PC-9 (cell line): ENCODE data around the gene OR2T29. TPM values are rescaled to one million over a fixed set of nuclear protein-coding genes. Genes with fewer than 3 reads are reported as not detected.

Experiments
- BruUV-seq: library from RNA; stranded (reverse); fragments of 400-500 nt; replicated peaks from 2 replicates; lab custom pipeline; 2021; lab: Mats Ljungman, UMichigan
- CTCF ChIA-PET: fragments of 300-600 bp; sonication (Branson Sonifier 250); formaldehyde crosslinking; loops from one replicate; lab custom pipeline; 2022; ENCODE audit warnings: antibody characterized with exemption; lab: Charles Lee
- POLR2A ChIA-PET: fragments of 300-600 bp; sonication (Branson Sonifier 250); formaldehyde crosslinking; loops from one replicate; lab custom pipeline; 2022; ENCODE audit warnings: antibody characterized with exemption; ENCODE audit not compliant: unreplicated experiment; lab: Charles Lee
- DNase-seq, 2 experiments: peaks; one replicate each; pipeline versions ENCODE4 v3.0.0 to v3.0.0-alpha.2; 2015 to 2022; ENCODE audit warnings: mixed read lengths in 1 of 2
- H2AFZ ChIP-seq: fragments of 200-600 bp; sonication (generic); 2 replicates; pipeline ENCODE4 v1.8.1; 2017; ENCODE audit warnings: antibody characterized with exemption
- H3F3A ChIP-seq: fragments of 200-600 bp; sonication (generic); 2 replicates; pipeline ENCODE4 v1.8.1; 2017; ENCODE audit warnings: antibody characterized with exemption, mild to moderate bottlenecking, low read depth; ENCODE audit not compliant: insufficient read depth
- H3K27ac ChIP-seq: fragments of 200-600 bp; sonication (generic); 2 replicates; pipeline ENCODE4 v1.6.1; 2016; ENCODE audit warnings: mixed run types
- H3K27me3 ChIP-seq: fragments of 200-600 bp; sonication (generic); 2 replicates; pipeline ENCODE4 v1.6.1; 2016; ENCODE audit warnings: low read depth, mixed run types; ENCODE audit not compliant: insufficient read depth
- H3K36me3 ChIP-seq: fragments of 200-600 bp; sonication (generic); 2 replicates; pipeline ENCODE4 v1.6.1; 2016; ENCODE audit warnings: low read depth, mixed run types
- H3K4me1 ChIP-seq: fragments of 200-600 bp; sonication (generic); replicated peaks from 2 replicates; pipeline ENCODE4 v1.6.1; 2016; ENCODE audit warnings: mixed run types; ENCODE audit not compliant: insufficient read depth
- H3K4me2 ChIP-seq: fragments of 200-600 bp; sonication (generic); 2 replicates; pipeline ENCODE4 v1.6.1; 2017; ENCODE audit warnings: mixed run types
- H3K4me3 ChIP-seq: fragments of 200-600 bp; sonication (generic); 2 replicates; pipeline ENCODE4 v1.6.1; 2016; ENCODE audit warnings: mixed run types
- H3K79me2 ChIP-seq: fragments of 200-600 bp; sonication (generic); 2 replicates; pipeline ENCODE4 v1.6.1; 2017; ENCODE audit warnings: low read depth, mixed run types
- H3K9me2 ChIP-seq: fragments of 200-600 bp; sonication (generic); 2 replicates; pipeline ENCODE4 v1.8.1; 2017; ENCODE audit warnings: mild to moderate bottlenecking; ENCODE audit not compliant: insufficient read depth
- H3K9me3 ChIP-seq: fragments of 200-600 bp; sonication (generic); 2 replicates; pipeline ENCODE4 v1.8.1; 2016; ENCODE audit warnings: low read depth; ENCODE audit not compliant: insufficient read depth
- H4K20me1 ChIP-seq: fragments of 200-600 bp; sonication (generic); 2 replicates; pipeline ENCODE4 v1.8.1; 2017; ENCODE audit not compliant: insufficient read depth
- EZH2 ChIP-seq: fragments of 200-600 bp; sonication (generic); IDR thresholded peaks from 2 replicates; pipeline ENCODE4 v1.8.0; 2017; ENCODE audit warnings: antibody characterized with exemption, low read depth
- intact Hi-C: fragments of 100-400 bp; cut with micrococcal nuclease; formaldehyde crosslinking; loops from one replicate; pipeline ENCODE4 v1.10.0; 2022; ENCODE audit not compliant: unreplicated experiment
- total RNA-seq: library from RNA; stranded (reverse); gene quantifications from 2 replicates; pipeline ENCODE4 v1.2.3, GENCODE V29; 2021
- TF ChIP-seq, protein P1 (sequence below): fragments of 200-600 bp; sonication (generic); conservative IDR thresholded peaks from 2 replicates; pipeline ENCODE4 v1.6.1; 2017; ENCODE audit warnings: mixed run types, antibody characterized with exemption, mild to moderate bottlenecking, moderate library complexity

OR2T29 gene
- total RNA-seq, 1 experiment from 2014 or later, result not detected

DNA sequence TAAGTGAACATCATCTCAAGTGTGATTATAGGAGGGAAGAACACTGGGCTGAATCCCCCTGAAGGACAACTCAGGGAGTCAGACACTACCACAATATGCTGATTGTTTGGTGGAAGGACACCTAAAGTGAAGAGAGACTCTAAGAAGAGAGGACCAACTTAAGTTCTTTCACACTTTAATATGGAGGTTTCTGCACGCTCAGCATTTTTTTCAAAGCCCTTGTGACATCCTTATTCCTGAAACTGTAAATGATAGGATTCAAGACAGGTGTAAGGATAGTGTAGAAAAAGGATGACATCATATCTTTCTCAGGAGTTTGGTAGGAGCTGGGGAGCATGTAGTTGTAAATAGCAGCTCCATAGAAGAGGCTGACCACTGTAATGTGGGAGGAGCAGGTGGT, 30.1 kb upstream of the OR2T29 start:
- H3K79me2 ChIP-seq, result no peaks in the 10 kb centered on the region
- H3K36me3 ChIP-seq, result no peaks in the 10 kb centered on the region
- no peaks in the 10 kb centered on the region for H3K27me3 ChIP-seq
- no peaks in the 10 kb centered on the region; the same call in 1 of the 2 replicates for H3K9me2 ChIP-seq
- no peak overlapping the region for H3K4me3 ChIP-seq
- no peaks in the 10 kb centered on the region for H3F3A ChIP-seq
- no peak for TF ChIP-seq EZH2
- TF ChIP-seq, protein P1, sequence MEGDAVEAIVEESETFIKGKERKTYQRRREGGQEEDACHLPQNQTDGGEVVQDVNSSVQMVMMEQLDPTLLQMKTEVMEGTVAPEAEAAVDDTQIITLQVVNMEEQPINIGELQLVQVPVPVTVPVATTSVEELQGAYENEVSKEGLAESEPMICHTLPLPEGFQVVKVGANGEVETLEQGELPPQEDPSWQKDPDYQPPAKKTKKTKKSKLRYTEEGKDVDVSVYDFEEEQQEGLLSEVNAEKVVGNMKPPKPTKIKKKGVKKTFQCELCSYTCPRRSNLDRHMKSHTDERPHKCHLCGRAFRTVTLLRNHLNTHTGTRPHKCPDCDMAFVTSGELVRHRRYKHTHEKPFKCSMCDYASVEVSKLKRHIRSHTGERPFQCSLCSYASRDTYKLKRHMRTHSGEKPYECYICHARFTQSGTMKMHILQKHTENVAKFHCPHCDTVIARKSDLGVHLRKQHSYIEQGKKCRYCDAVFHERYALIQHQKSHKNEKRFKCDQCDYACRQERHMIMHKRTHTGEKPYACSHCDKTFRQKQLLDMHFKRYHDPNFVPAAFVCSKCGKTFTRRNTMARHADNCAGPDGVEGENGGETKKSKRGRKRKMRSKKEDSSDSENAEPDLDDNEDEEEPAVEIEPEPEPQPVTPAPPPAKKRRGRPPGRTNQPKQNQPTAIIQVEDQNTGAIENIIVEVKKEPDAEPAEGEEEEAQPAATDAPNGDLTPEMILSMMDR, result no peak
- no peak overlapping the region for H3K4me2 ChIP-seq
- CTCF ChIA-PET, result no interaction called here
- no peaks in the 10 kb centered on the region for H3K9me3 ChIP-seq
- DNase-seq, result no peak
- no peaks in the 10 kb centered on the region for H4K20me1 ChIP-seq
- POLR2A ChIA-PET, result no interaction called here
- intact Hi-C loops, result no loop called here
- no TSS peak for BruUV-seq
- no peak overlapping the region for H3K27ac ChIP-seq
- H2AFZ ChIP-seq, result no peak overlapping the region
- H3K4me1 ChIP-seq, result no peaks in the 10 kb centered on the region

DNA sequence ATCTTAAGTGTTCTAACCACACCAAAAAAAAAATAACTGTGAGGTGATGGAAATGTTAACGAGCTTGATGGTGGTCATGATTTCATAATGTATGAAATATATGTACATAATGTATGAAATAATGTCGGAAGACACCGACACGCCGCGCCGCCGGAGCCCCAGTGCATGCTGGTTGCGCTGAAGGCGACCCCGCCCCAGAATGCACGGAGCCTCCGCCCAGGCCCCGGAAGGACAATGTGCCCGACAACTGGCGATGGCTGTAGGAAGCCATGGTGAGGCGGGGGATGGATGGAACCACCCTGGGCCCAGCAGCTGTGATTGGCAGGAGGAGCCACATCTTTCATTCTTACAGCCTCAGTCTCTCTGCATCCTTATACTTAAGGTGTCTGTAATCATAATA, 27.5 kb upstream of the OR2T29 start:
- CTCF ChIA-PET, result no interaction called here
- POLR2A ChIA-PET, result no interaction called here
- TF ChIP-seq, protein P1, result no peak
- TF ChIP-seq EZH2, result no peak

DNA sequence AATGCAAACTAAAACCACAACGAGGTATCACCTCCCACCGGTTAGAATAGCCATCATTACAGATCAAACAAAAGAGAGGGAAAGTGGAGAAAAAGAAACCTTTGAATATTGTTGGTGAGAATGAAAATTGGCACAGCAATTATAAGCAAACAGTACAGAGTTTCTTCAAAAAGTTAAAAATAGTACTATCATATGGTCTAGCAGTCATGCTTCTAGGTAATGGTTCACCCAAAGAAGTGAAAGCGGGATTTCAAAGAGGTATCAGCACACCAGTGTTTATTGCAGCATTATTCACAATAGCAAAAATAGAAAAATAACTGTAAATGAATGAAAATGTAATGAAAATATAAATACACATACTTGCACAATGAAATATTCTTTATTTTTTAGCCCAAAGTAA, 26.8 kb upstream of the OR2T29 start:
- ChIA-PET CTCF (no interaction called here), POLR2A (no interaction called here)
- Histone ChIP-seq H3K4me1 (no peaks in the 10 kb centered on the region), H3K4me3 (no peak overlapping the region), H3K9me2 (no peaks in the 10 kb centered on the region; the same call in 1 of the 2 replicates), H3K4me2 (no peak overlapping the region), H4K20me1 (no peaks in the 10 kb centered on the region), H3K79me2 (no peaks in the 10 kb centered on the region), H3K36me3 (no peaks in the 10 kb centered on the region), H3F3A (no peaks in the 10 kb centered on the region), H2AFZ (no peak overlapping the region), H3K27ac (no peak overlapping the region), H3K27me3 (no peaks in the 10 kb centered on the region), H3K9me3 (no peaks in the 10 kb centered on the region)
- DNase-seq, result no peak
- BruUV-seq, result no TSS peak
- intact Hi-C loops, result no loop called here
- no peak for TF ChIP-seq EZH2
- TF ChIP-seq, protein P1, result no peak

More for the DNA sequence above, 27.5 kb upstream of the OR2T29 start:
- H3K4me3 ChIP-seq, result no peak overlapping the region
- no peak overlapping the region for H3K4me2 ChIP-seq
- H3K9me2 ChIP-seq, result no peaks in the 10 kb centered on the region; the same call in 1 of the 2 replicates
- H4K20me1 ChIP-seq, result no peaks in the 10 kb centered on the region
- no peaks in the 10 kb centered on the region for H3K36me3 ChIP-seq
- DNase-seq, result no peak
- H2AFZ ChIP-seq, result no peak overlapping the region
- H3K4me1 ChIP-seq, result no peaks in the 10 kb centered on the region
- intact Hi-C loops, result no loop called here
- BruUV-seq, result no TSS peak
- no peaks in the 10 kb centered on the region for H3K27me3 ChIP-seq
- no peak overlapping the region for H3K27ac ChIP-seq
- no peaks in the 10 kb centered on the region for H3K9me3 ChIP-seq
- no peaks in the 10 kb centered on the region for H3F3A ChIP-seq
- H3K79me2 ChIP-seq, result no peaks in the 10 kb centered on the region
